NCI-H82 treated with DMSO at 0.1 percent for 48 hours (cell line): ENCODE measurements around the gene OR7E24.
"Not testable (repeated sequence)": the region's sequence is repeated elsewhere in the genome, so short reads cannot be mapped to it uniquely, and the experiment has no call there.

Experiments
- DNase-seq: peaks from one replicate; lab custom pipeline; 2025; ENCODE audit not compliant: unreplicated experiment; lab: John Stamatoyannopoulos, UW

The OR7E24 gene

GRCh38 chr19:9250630-9251029, at the start of gene OR7E24:
OR7E24 (plus strand) TSS chr19:9250930; CDS start chr19:9251044, 114 bp downstream.
- no peak for DNase-seq

GRCh38 chr19:9205501-9206113, 45.1 kb upstream of the OR7E24 start:
- DNase-seq, result peak; percentile 17

- no peak for DNase-seq
Observed at GRCh38 chr19:9219489-9219888, 31.2 kb upstream of the OR7E24 start, which contains the start of gene OR7D4. OR7D4 (minus strand) TSS chr19:9219589; CDS start chr19:9214837, 4,752 bp downstream.

GRCh38 chr19:9251236-9251635, 506 bp downstream of the OR7E24 start:
- DNase-seq, result no peak

- not testable (repeated sequence) for DNase-seq
Observed at GRCh38 chr19:9283485-9283884, 32.8 kb downstream of the OR7E24 start.

GRCh38 chr19:9289231-9289884, 38.6 kb downstream of the OR7E24 start:
- DNase-seq, result no peak

- DNase-seq, result no peak
Observed at GRCh38 chr19:9295411-9295849, 44.7 kb downstream of the OR7E24 start.

GRCh38 chr19:9296336-9296735, 45.6 kb downstream of the OR7E24 start:
- DNase-seq, result no peak
